Measurements from ENCODE around the gene ENTPD5. TPM values are rescaled to one million over a fixed set of nuclear protein-coding genes. Genes with fewer than 3 reads are reported as not detected.
"Not testable (repeated sequence)": the region's sequence is repeated elsewhere in the genome, so short reads cannot be mapped to it uniquely, and the experiment has no call there.

The ENTPD5 gene
- total RNA-seq, 1 donor from 2014 or later: 13.7 TPM

- H3K36me3 ChIP-seq (ENCODE audit: control insufficient read depth, insufficient read depth, low read length): peaks cover 7% of the 10 kb centered on the region
- H3K27me3 ChIP-seq (ENCODE audit: control insufficient read depth, insufficient read depth, low read length): no peaks in the 10 kb centered on the region
- H3K4me3 ChIP-seq (ENCODE audit: low read depth, low read length): no peak overlapping the region
- DNase-seq (ENCODE audit: low read depth) (no peak), FAIRE-seq (no peak)
- TF ChIP-seq, protein P1, sequence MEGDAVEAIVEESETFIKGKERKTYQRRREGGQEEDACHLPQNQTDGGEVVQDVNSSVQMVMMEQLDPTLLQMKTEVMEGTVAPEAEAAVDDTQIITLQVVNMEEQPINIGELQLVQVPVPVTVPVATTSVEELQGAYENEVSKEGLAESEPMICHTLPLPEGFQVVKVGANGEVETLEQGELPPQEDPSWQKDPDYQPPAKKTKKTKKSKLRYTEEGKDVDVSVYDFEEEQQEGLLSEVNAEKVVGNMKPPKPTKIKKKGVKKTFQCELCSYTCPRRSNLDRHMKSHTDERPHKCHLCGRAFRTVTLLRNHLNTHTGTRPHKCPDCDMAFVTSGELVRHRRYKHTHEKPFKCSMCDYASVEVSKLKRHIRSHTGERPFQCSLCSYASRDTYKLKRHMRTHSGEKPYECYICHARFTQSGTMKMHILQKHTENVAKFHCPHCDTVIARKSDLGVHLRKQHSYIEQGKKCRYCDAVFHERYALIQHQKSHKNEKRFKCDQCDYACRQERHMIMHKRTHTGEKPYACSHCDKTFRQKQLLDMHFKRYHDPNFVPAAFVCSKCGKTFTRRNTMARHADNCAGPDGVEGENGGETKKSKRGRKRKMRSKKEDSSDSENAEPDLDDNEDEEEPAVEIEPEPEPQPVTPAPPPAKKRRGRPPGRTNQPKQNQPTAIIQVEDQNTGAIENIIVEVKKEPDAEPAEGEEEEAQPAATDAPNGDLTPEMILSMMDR (IDR thresholded peaks at IDR 0.05; ENCODE audit: insufficient read depth, low read length, severe bottlenecking): no peak
Observed at GRCh38 chr14:74015963-74016362, 3.1 kb downstream of the ENTPD5 start.

- TF ChIP-seq, protein P1 (IDR thresholded peaks at IDR 0.05; ENCODE audit: insufficient read depth, low read length, severe bottlenecking): no peak
Observed at GRCh38 chr14:74015176-74015575, 3.9 kb downstream of the ENTPD5 start.

DNA sequence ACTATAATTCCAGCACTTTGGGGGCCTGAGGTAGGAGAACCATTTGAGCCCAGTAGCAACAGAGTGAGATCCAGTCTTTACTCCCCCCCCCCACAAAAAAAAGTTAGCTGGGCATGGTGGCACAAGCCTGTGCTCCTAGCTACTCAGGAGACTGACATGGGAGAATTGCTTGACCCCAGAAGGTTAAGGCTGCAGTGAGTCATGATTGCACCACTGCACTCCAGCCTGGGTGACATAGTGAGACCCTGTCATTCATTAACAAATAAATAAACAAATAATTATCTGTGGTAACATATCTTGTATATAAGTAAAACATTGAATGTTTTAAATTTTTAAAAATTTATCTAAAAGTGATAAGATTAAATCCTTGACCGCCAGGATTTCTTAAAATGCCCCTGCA is 4.8 kb downstream of the ENTPD5 start:
- FAIRE-seq (no peak), DNase-seq (ENCODE audit: low read depth) (no peak)
- H3K4me3 ChIP-seq (ENCODE audit: low read depth, low read length): no peak overlapping the region
- H3K36me3 ChIP-seq (ENCODE audit: control insufficient read depth, insufficient read depth, low read length): peaks cover 8% of the 10 kb centered on the region
- TF ChIP-seq, protein P1 (IDR thresholded peaks at IDR 0.05; ENCODE audit: insufficient read depth, low read length, severe bottlenecking): no peak
- H3K27me3 ChIP-seq (ENCODE audit: control insufficient read depth, insufficient read depth, low read length): no peaks in the 10 kb centered on the region

More at GRCh38 chr14:74015176-74015575, 3.9 kb downstream of the ENTPD5 start:
- Histone ChIP-seq H3K27me3 (ENCODE audit: control insufficient read depth, insufficient read depth, low read length) (no peaks in the 10 kb centered on the region), H3K36me3 (ENCODE audit: control insufficient read depth, insufficient read depth, low read length) (peaks cover 8% of the 10 kb centered on the region), H3K4me3 (ENCODE audit: low read depth, low read length) (no peak overlapping the region)
- FAIRE-seq (no peak), DNase-seq (ENCODE audit: low read depth) (no peak)

GRCh38 chr14:74008843-74009499 is 10.1 kb downstream of the ENTPD5 start:
- DNase-seq (ENCODE audit: low read depth) (no peak), FAIRE-seq (no peak)
- no peaks in the 10 kb centered on the region for H3K27me3 ChIP-seq (ENCODE audit: control insufficient read depth, insufficient read depth, low read length)
- TF ChIP-seq, protein P1 (IDR thresholded peaks at IDR 0.05; ENCODE audit: insufficient read depth, low read length, severe bottlenecking): no peak
- peaks cover 12% of the 10 kb centered on the region for H3K36me3 ChIP-seq (ENCODE audit: control insufficient read depth, insufficient read depth, low read length)
- H3K4me3 ChIP-seq (ENCODE audit: low read depth, low read length): no peak overlapping the region

DNA sequence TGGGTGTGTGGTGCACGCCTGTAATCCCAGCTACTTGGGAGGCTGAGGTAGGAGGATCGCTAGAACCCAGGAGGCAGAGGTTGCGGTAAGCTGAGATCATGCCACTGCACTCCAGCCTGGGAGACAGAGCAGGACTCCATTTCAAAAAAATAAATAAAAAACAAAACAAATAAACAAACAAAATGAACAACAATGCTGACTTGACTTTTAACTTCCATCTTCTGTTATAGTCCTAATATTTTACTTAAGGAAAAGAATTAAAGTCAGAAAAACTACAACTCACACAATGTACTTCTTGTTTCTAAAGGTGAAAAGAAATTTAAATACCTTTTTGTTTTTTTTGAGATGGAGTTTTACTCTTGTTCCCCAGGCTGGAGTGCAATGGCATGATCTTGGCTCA is 13.4 kb downstream of the ENTPD5 start:
- FAIRE-seq; H3K27me3 ChIP-seq (ENCODE audit: control insufficient read depth, insufficient read depth, low read length); H3K4me3 ChIP-seq (ENCODE audit: low read depth, low read length); H3K36me3 ChIP-seq (ENCODE audit: control insufficient read depth, insufficient read depth, low read length); DNase-seq (ENCODE audit: low read depth): not testable (repeated sequence)

GRCh38 chr14:73998726-73999125 is 20.4 kb downstream of the ENTPD5 start:
- DNase-seq (ENCODE audit: low read depth): no peak
- Histone ChIP-seq H3K36me3 (ENCODE audit: control insufficient read depth, insufficient read depth, low read length) (peaks cover 1% of the 10 kb centered on the region), H3K27me3 (ENCODE audit: control insufficient read depth, insufficient read depth, low read length) (no peaks in the 10 kb centered on the region), H3K4me3 (ENCODE audit: low read depth, low read length) (no peak overlapping the region)
- no peak for FAIRE-seq
- TF ChIP-seq, protein P1 (IDR thresholded peaks at IDR 0.05; ENCODE audit: insufficient read depth, low read length, severe bottlenecking): no peak
